ENCODE results near the gene ARL14EPL. TPM values are rescaled to one million over a fixed set of nuclear protein-coding genes. Genes with fewer than 3 reads are reported as not detected.
A peak's percentile ranks its signal among the peaks of the same experiment; 100 is the strongest.
"Not testable (repeated sequence)": the region's sequence is repeated elsewhere in the genome, so short reads cannot be mapped to it uniquely, and the experiment has no call there.

ARL14EPL gene
- total RNA-seq, 2 experiments from 2014 or later: not detected

DNA sequence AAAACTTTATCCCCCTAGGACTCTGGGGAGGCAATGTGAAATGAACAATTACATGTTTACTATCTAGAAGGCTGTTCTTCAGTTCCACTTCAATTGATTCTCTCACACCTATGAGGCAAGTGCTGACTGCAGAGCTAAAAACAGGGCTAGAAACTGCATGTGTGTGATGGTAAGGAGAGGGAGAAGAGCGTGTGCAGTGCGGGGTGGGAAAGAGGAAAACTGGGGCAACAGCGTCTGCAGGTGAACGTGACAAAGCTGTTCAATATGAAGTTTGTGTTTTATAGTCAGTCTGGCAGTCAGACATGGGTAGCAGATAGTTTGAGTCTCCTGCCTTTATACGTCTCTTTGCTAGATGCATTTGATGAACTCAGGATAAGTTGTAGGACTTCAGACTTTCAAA, 45.9 kb downstream of the ARL14EPL start:
- Mint-ChIP-seq H3K4me3 (no peak overlapping the region), H3K27me3 (peaks cover 13% of the 10 kb centered on the region), H3K27ac (no peak overlapping the region), H3K9me3 (peaks cover 9% of the 10 kb centered on the region), H3K4me1 (peaks cover 40% of the 10 kb centered on the region), H3K36me3 (peaks cover 31% of the 10 kb centered on the region)
- no peak for DNase-seq

DNA sequence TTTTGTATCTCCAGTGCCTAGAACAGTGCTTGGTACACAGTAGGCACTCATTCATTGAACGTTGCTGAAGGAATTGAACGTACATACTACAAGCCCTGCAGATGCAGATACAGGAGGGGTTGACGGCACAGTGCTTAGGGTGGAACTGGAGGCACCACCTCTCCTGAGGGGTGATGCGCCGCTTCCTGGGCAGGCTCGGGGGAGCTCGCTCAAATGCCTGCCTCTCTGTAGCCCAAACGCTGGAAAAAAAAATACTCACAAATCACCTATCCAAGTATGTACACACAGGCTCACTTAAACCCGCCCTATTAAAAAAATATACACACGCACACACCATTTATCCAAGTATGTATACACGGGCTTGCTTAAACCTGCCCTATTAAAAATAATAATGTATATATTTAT, 52.0 kb downstream of the ARL14EPL start:
- Mint-ChIP-seq H3K9me3 (peaks cover 2% of the 10 kb centered on the region), H3K4me3 (peak overlapping the region; percentile 89), H3K36me3 (peaks cover 40% of the 10 kb centered on the region), H3K27ac (peak overlapping the region; percentile 93), H3K4me1 (peaks cover 48% of the 10 kb centered on the region), H3K27me3 (no peaks in the 10 kb centered on the region)
- DNase-seq: peak; percentile 17

DNA sequence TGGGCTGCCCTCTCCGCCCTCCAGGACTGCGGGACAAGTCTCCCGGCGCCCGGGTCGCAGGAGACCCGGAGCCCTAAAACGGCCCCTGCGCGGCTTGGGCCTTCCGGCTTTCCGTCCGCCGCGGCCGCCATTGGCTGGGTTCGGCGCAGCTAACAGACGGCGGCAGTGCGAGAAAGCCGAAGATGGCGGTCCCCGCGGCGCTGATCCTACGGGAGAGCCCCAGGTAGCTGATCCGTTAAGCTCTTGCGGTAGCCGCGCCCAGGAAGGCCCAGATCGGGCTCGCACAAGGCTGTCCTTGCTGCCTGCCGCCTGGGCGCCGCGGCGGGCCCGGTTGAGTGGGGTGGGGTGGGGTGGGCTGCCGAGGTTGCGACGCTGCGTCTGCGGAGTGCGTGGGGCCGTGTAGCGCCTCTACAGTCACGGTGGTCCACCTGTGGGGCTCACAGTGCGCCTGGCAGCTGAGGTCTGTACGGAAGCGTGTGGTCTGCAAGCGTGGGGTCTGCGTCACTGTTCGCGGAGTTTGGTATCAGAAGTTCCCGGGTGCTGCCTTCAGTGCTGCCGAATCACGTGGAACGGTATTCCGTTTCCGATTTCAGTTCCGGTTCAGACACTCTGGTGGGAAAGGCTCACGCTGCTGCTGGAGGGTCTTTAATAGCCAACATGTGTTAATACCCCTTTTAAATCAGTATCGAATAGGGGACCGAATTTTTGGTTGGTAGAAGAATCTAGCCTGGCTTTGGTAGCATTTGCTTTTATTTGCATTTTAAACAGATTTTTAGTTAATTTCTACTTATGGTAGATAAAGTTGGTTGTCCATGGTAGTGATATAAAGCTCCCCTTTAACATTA, 52.8 kb downstream of the ARL14EPL start, which contains the start of gene COMMD10:
Gene COMMD10 (plus strand): TSS at position 155 of the 845 bp plus-strand sequence.
- Mint-ChIP-seq H3K9me3 (peaks cover 2% of the 10 kb centered on the region), H3K4me3 (peak within 1 kb of the TSS; percentile 89), H3K27me3 (no peaks in the 10 kb centered on the region), H3K27ac (peak within 1 kb of the TSS; percentile 93), H3K36me3 (peaks cover 43% of the 10 kb centered on the region), H3K4me1 (peaks cover 51% of the 10 kb centered on the region)
- peak; percentile 82 for DNase-seq

DNA sequence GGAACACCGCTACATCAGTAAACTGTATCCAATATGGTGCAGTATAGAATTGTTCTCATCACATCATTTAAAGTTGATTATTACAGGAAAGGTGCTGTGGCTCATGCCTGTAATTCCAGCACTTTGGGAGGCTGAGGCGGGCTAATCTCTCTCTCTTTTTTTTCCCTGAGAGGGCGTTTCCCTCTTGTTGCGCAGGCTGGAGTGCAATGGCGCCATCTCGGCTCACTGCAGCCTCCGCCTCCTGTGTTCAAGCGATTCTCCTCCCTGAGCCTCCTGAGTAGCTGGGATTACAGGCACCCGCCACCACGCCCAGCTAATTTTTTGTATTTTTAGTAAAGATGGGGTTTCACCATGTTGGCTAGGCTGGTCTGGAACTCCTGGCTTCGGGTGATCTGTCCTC, 54.0 kb downstream of the ARL14EPL start:
- H3K36me3 Mint-ChIP-seq: peaks cover 44% of the 10 kb centered on the region
- H3K27ac Mint-ChIP-seq, H3K27me3 Mint-ChIP-seq: not testable (repeated sequence)

DNA sequence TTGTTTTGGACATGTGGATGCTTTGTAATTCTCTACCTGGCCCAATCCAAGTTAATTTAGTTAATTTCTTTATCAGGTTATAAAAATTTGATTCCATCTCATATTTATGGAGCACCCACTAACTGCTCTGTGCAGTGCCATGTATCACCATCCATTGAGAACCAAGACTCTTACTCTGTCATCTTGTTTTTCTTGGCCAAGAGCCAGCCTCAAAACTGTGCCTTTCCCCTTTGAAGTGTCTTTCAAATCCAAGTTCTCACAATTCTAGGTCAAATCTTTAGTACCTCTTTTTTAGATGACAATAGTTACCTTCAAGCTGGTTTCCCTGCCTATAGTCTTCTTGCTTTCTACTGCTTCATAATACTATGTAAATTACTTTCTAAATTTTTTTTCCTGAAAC, 55.8 kb downstream of the ARL14EPL start:
- Mint-ChIP-seq H3K36me3 (peaks cover 34% of the 10 kb centered on the region), H3K4me1 (peaks cover 37% of the 10 kb centered on the region), H3K9me3 (peaks cover 2% of the 10 kb centered on the region), H3K27me3 (no peaks in the 10 kb centered on the region), H3K27ac (no peak overlapping the region), H3K4me3 (no peak overlapping the region)
- DNase-seq: no peak

More for the DNA sequence above, 54.0 kb downstream of the ARL14EPL start:
- Mint-ChIP-seq H3K4me1 (peaks cover 51% of the 10 kb centered on the region), H3K4me3 (peak overlapping the region; percentile 85)
- not testable (repeated sequence) for H3K9me3 Mint-ChIP-seq, DNase-seq

DNA sequence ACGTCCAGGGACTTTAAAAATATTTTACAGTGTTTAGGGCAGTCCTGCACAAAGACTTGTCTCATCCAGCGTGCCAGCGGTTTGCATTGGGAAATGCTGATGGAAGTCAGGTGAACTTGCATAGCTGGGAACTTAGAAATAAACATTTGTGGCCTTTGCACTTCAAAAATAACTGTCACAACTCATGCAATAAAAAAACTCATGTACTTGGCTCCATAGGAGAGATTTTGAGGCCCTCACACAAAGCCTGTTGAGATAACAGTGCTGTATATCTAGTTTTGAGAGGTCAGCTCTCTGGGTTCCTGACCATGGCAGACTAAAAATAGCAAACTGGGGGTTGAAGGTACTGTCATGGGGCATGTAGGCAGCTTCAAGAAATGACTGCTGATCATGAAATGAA, 58.0 kb downstream of the ARL14EPL start:
- Mint-ChIP-seq H3K4me3 (no peak overlapping the region), H3K27ac (no peak overlapping the region), H3K4me1 (peaks cover 28% of the 10 kb centered on the region), H3K9me3 (no peaks in the 10 kb centered on the region), H3K27me3 (no peaks in the 10 kb centered on the region), H3K36me3 (peaks cover 31% of the 10 kb centered on the region)
- DNase-seq: no peak

DNA sequence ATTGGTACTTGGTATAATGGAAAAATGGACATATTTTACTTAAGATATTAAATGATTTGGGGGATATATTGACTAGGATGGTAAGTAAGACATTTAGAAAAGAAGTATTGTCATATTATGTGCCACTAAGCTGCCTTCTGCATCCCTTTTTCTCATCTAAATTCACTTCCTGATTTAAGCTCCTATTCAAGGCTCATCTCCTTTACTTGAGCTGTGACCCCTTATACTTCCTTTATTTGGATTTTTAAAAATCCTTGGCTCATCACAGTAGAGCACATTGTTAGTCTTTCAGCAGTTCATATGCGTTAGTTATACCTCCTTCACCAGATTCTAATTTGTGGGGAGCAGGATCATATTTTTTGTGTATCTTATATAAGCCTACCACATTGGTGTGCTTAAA, 59.1 kb downstream of the ARL14EPL start:
- DNase-seq: no peak
- H3K9me3 Mint-ChIP-seq: no peaks in the 10 kb centered on the region
- H3K4me3 Mint-ChIP-seq: no peak overlapping the region
- no peaks in the 10 kb centered on the region for H3K27me3 Mint-ChIP-seq
- peaks cover 28% of the 10 kb centered on the region for H3K36me3 Mint-ChIP-seq
- H3K27ac Mint-ChIP-seq: no peak overlapping the region
- H3K4me1 Mint-ChIP-seq: peaks cover 21% of the 10 kb centered on the region

DNA sequence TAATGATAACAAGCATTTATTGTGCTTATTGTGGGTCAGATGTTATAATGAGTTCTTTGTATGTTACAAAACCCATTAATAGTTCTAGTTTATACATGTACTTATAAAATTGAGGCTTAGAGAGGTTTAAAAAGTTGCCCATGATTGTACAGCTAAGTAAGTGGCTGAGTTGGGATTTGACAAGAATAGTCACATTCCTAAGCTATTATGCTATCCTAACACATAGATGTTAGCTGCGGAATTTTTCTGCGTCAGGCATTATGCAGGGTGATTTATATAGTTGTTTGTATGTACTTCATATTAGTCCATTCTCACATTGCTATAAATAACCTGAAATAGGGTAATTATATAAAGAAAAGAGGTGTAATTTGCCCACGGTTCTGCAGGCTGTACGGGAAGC, 65.0 kb downstream of the ARL14EPL start:
- no peak for DNase-seq
- Mint-ChIP-seq H3K27me3 (no peaks in the 10 kb centered on the region), H3K36me3 (peaks cover 46% of the 10 kb centered on the region), H3K4me3 (no peak overlapping the region), H3K27ac (no peak overlapping the region), H3K4me1 (peaks cover 6% of the 10 kb centered on the region), H3K9me3 (no peaks in the 10 kb centered on the region)

DNA sequence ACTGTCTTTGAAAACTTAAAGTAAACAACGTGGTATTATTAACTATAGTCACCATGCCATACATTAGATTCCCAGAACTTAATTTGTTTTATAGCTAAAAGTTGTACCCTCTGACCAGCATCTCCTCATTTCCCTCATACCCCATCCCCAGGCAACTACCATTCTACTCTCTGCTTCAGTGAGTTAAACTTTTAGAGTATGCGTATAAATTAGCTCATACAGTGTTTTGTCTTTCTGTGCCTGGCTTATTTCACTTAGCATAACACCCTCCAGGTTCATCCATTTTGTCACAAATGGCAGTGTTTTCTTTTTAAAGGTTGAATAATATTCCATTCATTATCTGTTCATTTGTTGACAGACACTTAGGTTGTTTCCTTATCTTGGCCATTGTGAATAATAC, 66.7 kb downstream of the ARL14EPL start:
- H3K9me3 Mint-ChIP-seq: peaks cover 2% of the 10 kb centered on the region
- DNase-seq: no peak
- peaks cover 7% of the 10 kb centered on the region for H3K4me1 Mint-ChIP-seq
- no peaks in the 10 kb centered on the region for H3K27me3 Mint-ChIP-seq
- H3K27ac Mint-ChIP-seq: no peak overlapping the region
- H3K36me3 Mint-ChIP-seq: peaks cover 51% of the 10 kb centered on the region
- no peak overlapping the region for H3K4me3 Mint-ChIP-seq

DNA sequence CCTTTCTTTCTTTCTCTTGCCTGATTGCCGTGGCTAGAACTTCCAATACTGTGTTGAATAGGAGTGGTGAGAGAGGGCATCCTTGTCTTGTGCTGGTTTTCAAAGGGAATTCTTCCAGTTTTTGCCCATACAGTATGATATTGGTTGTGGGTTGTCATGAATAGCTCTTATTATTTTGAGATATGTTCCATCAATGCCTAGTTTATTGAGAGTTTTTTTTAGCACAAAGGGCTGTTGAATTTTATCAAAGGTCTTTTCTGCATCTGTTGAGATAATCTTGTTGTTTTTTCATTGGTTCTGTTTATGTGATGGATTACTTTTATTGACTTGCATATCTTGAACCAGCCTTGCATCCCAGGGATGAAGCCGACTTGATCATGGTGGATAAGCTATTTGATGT, 72.7 kb downstream of the ARL14EPL start:
- H3K27me3 Mint-ChIP-seq, H3K27ac Mint-ChIP-seq, H3K4me3 Mint-ChIP-seq, DNase-seq: not testable (repeated sequence)
- peaks cover 12% of the 10 kb centered on the region for H3K4me1 Mint-ChIP-seq
- peaks cover 85% of the 10 kb centered on the region for H3K36me3 Mint-ChIP-seq
- peaks cover 22% of the 10 kb centered on the region for H3K9me3 Mint-ChIP-seq

Other genes with a start within 250 kb of the ARL14EPL start
- gene CDO1, start 215.8 kb upstream of the ARL14EPL start, total RNA-seq: under 1 TPM; 0.37 to 0.56 TPM
- 10 to 100 TPM; 33.4 to 36.4 TPM for gene ATG12, start 190.9 kb upstream of the ARL14EPL start, total RNA-seq
- 10 to 100 TPM; 91.7 to 96.8 TPM for gene AP3S1, start 190.5 kb upstream of the ARL14EPL start, total RNA-seq
- not detected for gene LVRN, start 70.0 kb upstream of the ARL14EPL start, total RNA-seq
- gene COMMD10, start 52.6 kb downstream of the ARL14EPL start, total RNA-seq: 10 to 100 TPM; 12.7 to 13.6 TPM

All from activated naive CD8-positive, alpha-beta T cell treated with anti-CD3 and anti-CD28 coated beads for 36 hours (primary cell).